GM12878 (cell line): ENCODE results near the gene NLRC3. TPM values are rescaled to one million over a fixed set of nuclear protein-coding genes. Genes with fewer than 3 reads are reported as not detected.

Source experiments
- ATAC-seq: fragments of 200-7000 bp; cut with Tn5 transposase; 3 replicates; pipeline ENCODE4 v1.9.1; 2020; ENCODE audit warnings: mild to moderate bottlenecking, moderate library complexity
- BruUV-seq: library from RNA; stranded (reverse); fragments of 400-500 nt; replicated peaks from 2 replicates; lab custom pipeline; 2021; lab: Mats Ljungman, UMichigan
- CTCF ChIA-PET: fragments of 300-600 bp; sonication (Branson Sonifier 250); formaldehyde crosslinking; extraction: SDS; loops from one replicate; lab custom pipeline; 2021; ENCODE audit warnings: inconsistent platforms; lab: Yijun Ruan, JAX
- POLR2A ChIA-PET: fragments of 350-600 bp; formaldehyde crosslinking; extraction: SDS; loops from one replicate; lab custom pipeline; 2021; ENCODE audit warnings: inconsistent platforms; lab: Charles Lee
- RAD21 ChIA-PET: fragments of 300-600 bp; sonication (Branson Sonifier 250); formaldehyde crosslinking; loops from one replicate; lab custom pipeline; 2023; ENCODE audit warnings: antibody characterized with exemption; ENCODE audit not compliant: unreplicated experiment; lab: Charles Lee
- SMC1A ChIA-PET: fragments of 300-600 bp; sonication (Branson Sonifier 250); formaldehyde crosslinking; loops from one replicate; lab custom pipeline; 2023; ENCODE audit not compliant: unreplicated experiment, uncharacterized antibody; lab: Charles Lee
- DNase-seq: peaks from one replicate; pipeline ENCODE4 v3.0.0-alpha.2; 2011; ENCODE audit warnings: low read depth, low spot score
- FAIRE-seq: peaks from 3 replicates; lab custom pipeline; 2011; peaks lifted over from hg19 to GRCh38; lab: Jason Lieb, UNC
- H2AFZ ChIP-seq: 2 replicates; pipeline ENCODE4 v1.6.0; 2011; ENCODE audit warnings: low read depth, low read length, control low read depth; ENCODE audit not compliant: control insufficient read depth
- H3K27ac ChIP-seq: 2 replicates; pipeline ENCODE4 v1.5.1; 2011; ENCODE audit warnings: control low read depth; ENCODE audit not compliant: control insufficient read depth, insufficient read depth
- H3K27me3 ChIP-seq, 2 experiments: replicated peaks in 1 of 2; 2 replicates each; pipeline versions ENCODE4 v1.6.0 to v1.6.1; 2011; ENCODE audit warnings: low read length in 1 of 2; ENCODE audit not compliant: control insufficient read depth in 2 of 2, insufficient read depth in 2 of 2
- H3K36me3 ChIP-seq, 2 experiments: 2 replicates each; pipeline ENCODE4 v1.5.1; 2011; ENCODE audit warnings: low read length in 1 of 2; ENCODE audit not compliant: control insufficient read depth in 2 of 2, insufficient read depth in 2 of 2
- H3K4me1 ChIP-seq: 2 replicates; pipeline ENCODE4 v1.6.1; 2011; ENCODE audit warnings: mild to moderate bottlenecking, low read length, moderate library complexity, mixed read lengths; ENCODE audit not compliant: control insufficient read depth, insufficient read depth
- H3K4me2 ChIP-seq: 2 replicates; pipeline ENCODE4 v1.6.0; 2011; ENCODE audit warnings: control low read depth; ENCODE audit not compliant: control insufficient read depth, insufficient read depth
- H3K4me3 ChIP-seq: fragments of 200-600 bp; sonication (generic); 2 replicates; pipeline ENCODE4 v1.5.1; 2016
- H3K79me2 ChIP-seq: 2 replicates; pipeline ENCODE4 v1.6.0; 2011; ENCODE audit warnings: low read length; ENCODE audit not compliant: control insufficient read depth, insufficient read depth
- H3K9ac ChIP-seq: 2 replicates; pipeline ENCODE4 v1.8.0; 2011; ENCODE audit warnings: low read length, control low read depth, mixed read lengths; ENCODE audit not compliant: control insufficient read depth, insufficient read depth
- H3K9me3 ChIP-seq: replicated peaks from 3 replicates; pipeline ENCODE4 v1.5.1; 2011; ENCODE audit warnings: mild to moderate bottlenecking, low read length; ENCODE audit not compliant: control insufficient read depth, insufficient read depth
- H4K20me1 ChIP-seq: 2 replicates; pipeline ENCODE4 v1.6.0; 2011; ENCODE audit not compliant: control insufficient read depth, insufficient read depth
- EP300 ChIP-seq, 2 experiments: fragments of 150-350 bp in 1 of 2; IDR thresholded peaks; 2 replicates each; pipeline ENCODE4 v1.6.1; 2011 to 2012; ENCODE audit warnings: low read depth in 2 of 2, low read length in 2 of 2, borderline replicate concordance in 1 of 2, improper control_type of control experiment in 1 of 2, inconsistent platforms in 1 of 2; ENCODE audit not compliant: control insufficient read depth in 1 of 2
- HDAC2 ChIP-seq: fragments of 200-600 bp; sonication (generic); IDR thresholded peaks from 2 replicates; pipeline ENCODE4 v1.6.1; 2017
- NR2C2 ChIP-seq: IDR thresholded peaks from 2 replicates; pipeline ENCODE4 v1.6.1; 2011; ENCODE audit warnings: borderline replicate concordance, low read depth; ENCODE audit not compliant: control insufficient read depth, insufficient read length
- NRF1 ChIP-seq: conservative IDR thresholded peaks from 2 replicates; pipeline ENCODE4 v1.6.1; 2011; ENCODE audit warnings: mild to moderate bottlenecking, low read depth, low read length, improper control_type of control experiment
- TBL1XR1 ChIP-seq: IDR thresholded peaks from 2 replicates; pipeline ENCODE4 v1.6.1; 2012; ENCODE audit warnings: low read depth, low read length, improper control_type of control experiment
- ZNF622 ChIP-seq: fragments of 450-650 bp; IDR thresholded peaks from 2 replicates; pipeline ENCODE4 v1.6.1; 2017; ENCODE audit warnings: mild to moderate bottlenecking, inconsistent platforms
- WGBS: methylation state at CpG from one replicate; pipeline ENCODE4 v1.1.6; 2016; ENCODE audit warnings: low lambda C conversion rate; ENCODE audit not compliant: insufficient replicate concordance, insufficient coverage; ENCODE audit errors: missing lambda C conversion rate; 5-methylcytosine and 5-hydroxymethylcytosine counted together
- in situ Hi-C: fragments of 300-500 bp; cut with MboI; formaldehyde crosslinking; loops from 9 replicates; pipeline ENCODE4 v1.14.3; 2018; ENCODE audit warnings: mixed read lengths
- intact Hi-C: fragments of 100-400 bp; cut with micrococcal nuclease; formaldehyde crosslinking; loops from one replicate; pipeline ENCODE4 v1.14.2; 2022; ENCODE audit not compliant: unreplicated experiment
- polyA plus RNA-seq, 11 experiments: library from polyadenylated mRNA; depleted of rRNA in 4 of 11; unstranded in 6 of 11; stranded (reverse) in 5 of 11; fragments of >200 nt; fragmentation: Nextera tagmentation in 4 of 11; fragmentation: Illumina TruSeq in 1 of 11; extraction: Ambion mirVana in 4 of 11; extraction: Trizol in 1 of 11; gene quantifications; 1 replicate in 1 of 11; 2 replicates in 10 of 11; pipeline versions ENCODE4 v1.2.1 to v1.2.3, GENCODE V29; 2011 to 2016; ENCODE audit warnings: inconsistent platforms in 2 of 11, missing spikeins in 2 of 11, low read depth in 1 of 11
- total RNA-seq, 4 experiments: library from RNA; depleted of rRNA in 3 of 4; stranded (reverse); fragments of >200 nt in 3 of 4; fragmentation: Illumina TruSeq in 1 of 4; extraction: Trizol in 1 of 4; gene quantifications; 2 replicates each; pipeline versions ENCODE4 v1.2.1 to v1.2.3, GENCODE V29; 2013 to 2021
- TF ChIP-seq, protein P1 (sequence below): fragments of 450-650 bp; IDR thresholded peaks from 2 replicates; pipeline ENCODE4 v1.6.1; 2014; ENCODE audit warnings: mild to moderate bottlenecking
- TF ChIP-seq, protein P2 (sequence below): fragments of 450-650 bp; formaldehyde crosslinking; IDR thresholded peaks from 2 replicates; pipeline ENCODE4 v1.5.0; 2022; ENCODE audit warnings: mild to moderate bottlenecking, missing genetic modification characterization

The NLRC3 gene
- total and polyA plus RNA-seq, 10 of the 15 experiments (the other 5 are each of a cell fraction or from before 2014, with no cell fraction given) = 2.2 to 17.8 (median 7.6) TPM

DNA sequence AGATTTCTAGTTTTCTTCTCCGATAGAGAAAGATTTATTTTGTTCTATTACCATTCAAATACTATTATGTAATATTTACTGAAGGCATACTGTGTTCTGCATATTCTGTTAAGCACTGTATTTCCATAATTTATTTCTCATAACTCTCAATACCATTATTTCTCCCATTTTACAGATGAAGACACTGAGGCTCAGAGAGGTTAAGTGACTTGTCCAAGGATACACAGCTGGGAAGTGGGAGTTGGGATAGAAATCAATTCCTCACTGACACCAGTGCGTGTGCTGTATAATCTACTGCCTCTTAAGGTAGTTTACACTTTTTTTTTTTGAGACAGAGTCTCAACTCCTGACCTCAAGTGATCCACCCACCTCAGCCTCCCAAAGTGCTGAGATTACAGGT, 7.4 kb downstream of the NLRC3 start:
- H3K79me2 ChIP-seq = no peaks in the 10 kb centered on the region; the same call in none of the 2 replicates
- H4K20me1 ChIP-seq = no peaks in the 10 kb centered on the region
- ChIA-PET POLR2A (interaction anchor here (0.7 kb wide), 1 partner anchor 29 kb away, joined by 4 read pairs; no protein-coding TSS in a partner anchor), RAD21 (interaction anchor here (1.0 kb wide), 1 partner anchor 17 kb away, joined by 3 read pairs; no protein-coding TSS in a partner anchor), SMC1A (no interaction called here), CTCF (no interaction called here)
- no peak for TF ChIP-seq HDAC2
- TF ChIP-seq NR2C2 = no peak
- TF ChIP-seq, protein P1, sequence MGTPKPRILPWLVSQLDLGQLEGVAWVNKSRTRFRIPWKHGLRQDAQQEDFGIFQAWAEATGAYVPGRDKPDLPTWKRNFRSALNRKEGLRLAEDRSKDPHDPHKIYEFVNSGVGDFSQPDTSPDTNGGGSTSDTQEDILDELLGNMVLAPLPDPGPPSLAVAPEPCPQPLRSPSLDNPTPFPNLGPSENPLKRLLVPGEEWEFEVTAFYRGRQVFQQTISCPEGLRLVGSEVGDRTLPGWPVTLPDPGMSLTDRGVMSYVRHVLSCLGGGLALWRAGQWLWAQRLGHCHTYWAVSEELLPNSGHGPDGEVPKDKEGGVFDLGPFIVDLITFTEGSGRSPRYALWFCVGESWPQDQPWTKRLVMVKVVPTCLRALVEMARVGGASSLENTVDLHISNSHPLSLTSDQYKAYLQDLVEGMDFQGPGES = no peak
- no peak for TF ChIP-seq ZNF622
- TF ChIP-seq NRF1 = no peak
- no peak for TF ChIP-seq EP300 (IDR thresholded peaks at IDR 0.05; ENCODE audit: borderline replicate concordance in 1 of 2, control insufficient read depth in 1 of 2, low read depth in 2 of 2, low read length in 2 of 2)
- no peak for TF ChIP-seq TBL1XR1
- TF ChIP-seq, protein P2, sequence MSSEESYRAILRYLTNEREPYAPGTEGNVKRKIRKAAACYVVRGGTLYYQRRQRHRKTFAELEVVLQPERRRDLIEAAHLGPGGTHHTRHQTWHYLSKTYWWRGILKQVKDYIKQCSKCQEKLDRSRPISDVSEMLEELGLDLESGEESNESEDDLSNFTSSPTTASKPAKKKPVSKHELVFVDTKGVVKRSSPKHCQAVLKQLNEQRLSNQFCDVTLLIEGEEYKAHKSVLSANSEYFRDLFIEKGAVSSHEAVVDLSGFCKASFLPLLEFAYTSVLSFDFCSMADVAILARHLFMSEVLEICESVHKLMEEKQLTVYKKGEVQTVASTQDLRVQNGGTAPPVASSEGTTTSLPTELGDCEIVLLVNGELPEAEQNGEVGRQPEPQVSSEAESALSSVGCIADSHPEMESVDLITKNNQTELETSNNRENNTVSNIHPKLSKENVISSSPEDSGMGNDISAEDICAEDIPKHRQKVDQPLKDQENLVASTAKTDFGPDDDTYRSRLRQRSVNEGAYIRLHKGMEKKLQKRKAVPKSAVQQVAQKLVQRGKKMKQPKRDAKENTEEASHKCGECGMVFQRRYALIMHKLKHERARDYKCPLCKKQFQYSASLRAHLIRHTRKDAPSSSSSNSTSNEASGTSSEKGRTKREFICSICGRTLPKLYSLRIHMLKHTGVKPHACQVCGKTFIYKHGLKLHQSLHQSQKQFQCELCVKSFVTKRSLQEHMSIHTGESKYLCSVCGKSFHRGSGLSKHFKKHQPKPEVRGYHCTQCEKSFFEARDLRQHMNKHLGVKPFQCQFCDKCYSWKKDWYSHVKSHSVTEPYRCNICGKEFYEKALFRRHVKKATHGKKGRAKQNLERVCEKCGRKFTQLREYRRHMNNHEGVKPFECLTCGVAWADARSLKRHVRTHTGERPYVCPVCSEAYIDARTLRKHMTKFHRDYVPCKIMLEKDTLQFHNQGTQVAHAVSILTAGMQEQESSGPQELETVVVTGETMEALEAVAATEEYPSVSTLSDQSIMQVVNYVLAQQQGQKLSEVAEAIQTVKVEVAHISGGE (CRISPR knock-in tag) = no peak
- no peak overlapping the region for H3K4me2 ChIP-seq
- FAIRE-seq = no peak
- no peak overlapping the region for H3K4me3 ChIP-seq
- intact Hi-C loops (no loop called here), in situ Hi-C loops (no loop called here)
- no peak overlapping the region for H2AFZ ChIP-seq
- H3K36me3 ChIP-seq = peaks cover 0 to 2% of the 10 kb centered on the region in 2 experiments; a peak in 1 of 4 replicates
- H3K9me3 ChIP-seq = peaks cover 3% of the 10 kb centered on the region; the same call in 2 of the 3 replicates
- 96% methylated on average over 2 of the region's 2 CpGs for WGBS
- no peak for ATAC-seq
- no peaks in the 10 kb centered on the region for H3K27me3 ChIP-seq
- H3K9ac ChIP-seq = no peak overlapping the region
- H3K27ac ChIP-seq = no peak overlapping the region
- no TSS peak for BruUV-seq
- no peak for DNase-seq
- H3K4me1 ChIP-seq = no peaks in the 10 kb centered on the region
